Measurements from ENCODE around the gene PC.

The PC gene

DNA sequence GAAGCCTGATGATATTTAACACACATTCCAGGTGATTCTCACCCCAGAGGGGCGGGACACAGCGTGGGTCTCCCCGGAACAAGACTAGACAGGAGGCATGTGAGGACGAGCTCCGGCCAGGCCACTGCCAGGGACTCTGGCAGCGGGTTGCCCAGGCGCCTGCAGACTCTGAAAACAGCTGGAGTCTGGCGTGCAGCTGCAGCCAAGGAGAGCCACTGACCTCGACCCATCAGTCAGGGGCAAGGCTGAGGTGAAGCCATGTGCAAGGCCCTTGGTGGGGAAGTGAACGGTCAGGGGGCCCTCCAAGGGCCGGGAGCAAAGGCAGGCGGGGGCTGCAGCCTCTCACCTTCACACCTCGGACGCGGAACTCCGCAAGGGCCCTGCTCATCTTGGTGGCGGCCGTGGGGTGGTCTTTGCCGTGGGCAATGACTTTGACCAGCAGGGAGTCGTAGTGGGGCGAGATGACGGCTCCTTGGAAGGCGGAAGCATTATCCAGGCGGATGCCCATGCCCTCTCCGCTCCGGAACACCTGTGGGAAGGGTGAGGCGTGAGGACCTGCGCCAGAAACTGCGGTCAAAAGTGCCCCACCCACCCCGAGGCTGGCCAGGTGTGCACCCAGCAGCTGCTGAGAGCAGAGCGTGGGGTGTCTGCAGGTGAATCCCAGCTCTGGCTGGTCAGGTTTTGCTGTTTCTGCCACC is 94.6 kb downstream of the PC start:
- no peak for DNase-seq

DNA sequence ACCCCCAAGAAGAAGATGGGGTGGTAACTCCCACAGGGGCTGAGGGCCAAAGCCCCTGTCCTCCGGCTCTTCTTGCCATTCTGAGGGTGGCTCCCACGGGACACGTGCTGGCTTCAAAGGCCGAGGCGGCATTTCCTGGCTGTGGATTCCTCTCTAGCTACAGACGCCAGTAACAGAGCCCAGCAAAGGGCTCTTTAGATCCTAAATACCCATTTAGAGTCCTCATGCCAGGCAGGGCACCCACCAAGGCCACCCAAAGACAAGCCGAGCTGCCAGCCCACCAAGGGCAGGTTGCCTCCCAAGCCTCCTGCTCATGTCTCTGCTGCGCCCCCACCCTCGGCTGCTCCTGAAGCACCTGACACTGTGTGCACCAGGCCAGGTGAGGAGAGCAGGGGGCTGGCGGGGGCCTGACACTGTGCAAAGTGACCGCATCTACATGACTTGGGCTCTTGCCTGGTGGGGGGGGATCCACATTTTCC is 95.6 kb downstream of the PC start:
- DNase-seq = no peak

DNA sequence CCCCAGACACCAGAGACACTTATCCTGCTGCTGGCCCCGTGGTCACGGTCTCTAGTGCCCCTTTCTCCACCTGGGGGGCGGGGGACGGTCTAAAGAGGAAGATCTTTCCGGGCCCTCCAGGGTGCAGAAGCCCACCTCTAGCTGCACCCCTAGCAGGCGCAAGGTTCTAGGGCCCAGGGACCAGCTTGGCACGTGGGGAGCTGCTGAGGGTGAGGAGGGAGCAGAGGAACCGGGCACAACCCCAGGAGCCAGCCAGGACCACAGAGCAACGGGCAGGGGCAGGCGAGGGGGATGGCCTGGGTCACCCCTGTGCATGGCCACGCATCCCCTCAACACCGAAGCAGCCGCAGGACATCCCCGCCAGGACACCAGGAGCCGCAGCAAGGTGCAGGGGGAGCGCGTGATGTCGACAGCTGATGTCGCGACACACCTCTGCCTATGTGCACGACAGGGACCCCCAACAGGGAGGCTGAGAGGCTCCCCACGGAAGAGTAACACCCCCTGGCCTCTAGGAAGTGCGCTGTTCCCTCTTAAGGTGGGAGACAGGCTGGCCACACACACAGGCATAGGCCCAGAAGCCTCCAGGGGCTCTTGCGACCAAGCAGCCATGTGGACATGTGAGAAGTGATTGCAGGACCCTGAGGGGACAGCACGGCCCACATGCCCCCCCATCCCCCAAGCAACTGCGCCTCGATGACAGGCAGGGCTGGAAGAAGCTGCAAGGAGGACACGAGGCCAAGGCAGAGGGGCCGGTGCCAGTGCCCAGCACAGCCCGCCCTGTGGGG is 96.2 kb downstream of the PC start:
- DNase-seq = no peak

DNA sequence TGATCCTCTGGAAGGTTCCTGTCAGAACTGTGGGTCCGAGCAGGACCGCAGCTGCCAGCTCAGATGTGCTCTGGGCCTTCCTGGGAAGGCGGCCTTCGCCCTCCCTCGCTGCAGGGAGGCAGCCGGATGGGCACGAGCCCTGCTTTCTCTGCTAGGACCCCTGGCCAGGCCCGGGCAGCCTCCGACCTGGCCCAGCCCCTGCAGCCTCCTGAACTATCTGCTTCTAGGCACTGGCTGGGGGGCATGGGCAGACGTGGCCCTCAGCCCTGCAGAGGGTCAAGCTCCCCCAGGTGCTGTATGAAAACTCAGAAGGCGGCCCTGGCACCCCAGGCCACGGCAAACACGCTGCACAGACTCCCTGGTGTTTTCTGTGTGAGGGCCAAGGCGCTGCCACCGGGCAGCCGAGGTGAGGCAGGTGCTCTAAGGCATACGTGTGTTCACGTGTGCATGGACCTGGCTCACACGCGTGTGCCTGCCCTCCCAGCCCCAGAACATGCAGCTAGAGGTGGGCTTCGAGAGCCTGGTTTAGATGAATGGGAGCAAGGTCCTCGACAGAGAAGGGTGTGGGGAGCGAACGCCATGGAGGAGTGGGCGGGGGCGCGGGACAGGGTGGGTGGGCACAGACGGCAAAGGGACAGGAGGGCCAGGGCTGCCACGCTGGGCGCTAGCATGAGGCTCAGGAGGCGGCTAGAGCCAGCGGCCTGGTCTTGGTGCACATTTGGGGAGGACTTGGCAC is 97.0 kb downstream of the PC start:
- DNase-seq = no peak

DNA sequence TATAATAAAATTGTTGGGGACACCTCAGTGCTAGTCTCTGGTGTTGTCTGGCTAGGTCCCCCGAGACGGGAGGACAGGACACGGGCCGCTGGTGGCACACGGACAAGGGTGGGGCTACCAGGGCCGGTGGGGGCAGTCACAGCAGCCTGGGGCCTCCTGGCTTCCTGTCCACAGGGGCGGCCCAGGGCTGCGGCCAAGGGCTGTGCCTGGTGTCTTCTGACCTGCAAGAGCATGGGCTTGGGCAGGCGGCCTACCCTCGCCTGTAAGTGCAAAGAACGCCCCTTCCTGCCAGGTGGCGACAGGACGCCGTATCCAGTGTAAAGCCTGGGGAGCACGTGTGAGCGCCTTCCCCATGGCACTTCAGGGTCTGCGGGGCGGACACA is 97.7 kb downstream of the PC start:
- DNase-seq = no peak

DNA sequence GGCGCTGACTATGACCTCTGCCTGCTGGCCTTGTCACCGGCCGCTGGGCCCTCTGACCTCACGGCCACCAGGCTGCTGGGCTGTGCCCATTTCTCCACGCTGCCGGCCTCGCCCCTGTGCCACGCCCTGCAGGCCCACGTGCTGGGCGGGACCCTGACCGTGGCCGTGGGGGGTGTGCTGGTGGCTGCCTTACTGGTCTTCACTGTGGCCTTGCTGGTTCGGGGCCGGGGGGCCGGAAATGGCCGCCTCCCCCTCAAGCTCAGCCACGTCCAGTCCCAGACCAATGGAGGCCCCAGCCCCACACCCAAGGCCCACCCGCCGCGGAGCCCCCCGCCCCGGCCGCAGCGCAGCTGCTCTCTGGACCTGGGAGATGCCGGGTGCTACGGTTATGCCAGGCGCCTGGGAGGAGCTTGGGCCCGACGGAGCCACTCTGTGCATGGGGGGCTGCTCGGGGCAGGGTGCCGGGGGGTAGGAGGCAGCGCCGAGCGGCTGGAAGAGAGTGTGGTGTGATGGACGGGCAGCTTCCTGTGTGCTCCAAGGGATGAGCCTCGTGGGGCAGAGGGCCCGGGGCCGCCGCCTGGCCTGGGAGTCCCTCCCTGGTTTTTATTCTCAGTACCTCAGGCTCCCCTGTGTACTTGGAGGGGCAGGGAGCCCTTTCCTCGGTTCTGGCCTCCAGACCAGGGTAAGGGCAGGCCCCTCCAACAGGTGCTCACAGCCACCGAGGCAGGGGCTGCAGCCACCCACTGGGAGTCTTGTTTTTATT is 98.3 kb downstream of the PC start:
- DNase-seq = no peak

DNA sequence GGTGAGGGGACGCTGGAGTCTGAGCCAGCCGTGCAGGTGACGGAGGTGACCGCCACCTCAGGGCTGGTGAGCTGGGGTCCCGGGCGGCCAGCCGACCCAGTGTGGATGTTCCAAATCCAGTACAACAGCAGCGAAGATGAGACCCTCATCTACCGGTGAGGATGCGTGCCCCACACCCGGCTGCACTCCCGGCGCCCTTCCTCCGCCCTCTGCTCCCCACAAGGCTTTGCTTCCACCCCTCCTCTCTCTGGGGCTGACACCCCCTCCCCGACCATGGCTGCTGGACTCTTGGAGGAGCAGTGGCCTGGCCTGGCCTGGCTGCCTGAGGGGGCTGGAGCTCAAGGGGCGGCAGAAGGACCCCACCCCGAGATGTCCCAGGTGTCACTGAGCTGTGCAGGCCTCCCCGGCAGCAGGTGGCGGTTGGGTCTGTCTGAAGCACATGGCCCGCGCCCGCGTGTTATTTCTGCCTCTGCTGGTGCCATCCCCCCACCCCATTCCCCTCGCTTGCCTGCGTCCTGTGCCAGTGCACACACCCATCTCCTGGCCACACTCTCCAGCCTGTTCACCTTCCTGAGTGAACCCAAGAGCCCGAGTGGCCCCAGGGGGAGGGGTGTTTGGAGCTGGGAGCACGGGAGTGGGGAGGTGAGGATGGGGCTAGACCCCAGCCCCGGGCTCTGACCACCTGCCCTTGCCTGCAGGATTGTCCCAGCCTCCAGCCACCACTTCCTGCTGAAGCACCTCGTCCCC is 99.1 kb downstream of the PC start:
- no peak for DNase-seq

DNA sequence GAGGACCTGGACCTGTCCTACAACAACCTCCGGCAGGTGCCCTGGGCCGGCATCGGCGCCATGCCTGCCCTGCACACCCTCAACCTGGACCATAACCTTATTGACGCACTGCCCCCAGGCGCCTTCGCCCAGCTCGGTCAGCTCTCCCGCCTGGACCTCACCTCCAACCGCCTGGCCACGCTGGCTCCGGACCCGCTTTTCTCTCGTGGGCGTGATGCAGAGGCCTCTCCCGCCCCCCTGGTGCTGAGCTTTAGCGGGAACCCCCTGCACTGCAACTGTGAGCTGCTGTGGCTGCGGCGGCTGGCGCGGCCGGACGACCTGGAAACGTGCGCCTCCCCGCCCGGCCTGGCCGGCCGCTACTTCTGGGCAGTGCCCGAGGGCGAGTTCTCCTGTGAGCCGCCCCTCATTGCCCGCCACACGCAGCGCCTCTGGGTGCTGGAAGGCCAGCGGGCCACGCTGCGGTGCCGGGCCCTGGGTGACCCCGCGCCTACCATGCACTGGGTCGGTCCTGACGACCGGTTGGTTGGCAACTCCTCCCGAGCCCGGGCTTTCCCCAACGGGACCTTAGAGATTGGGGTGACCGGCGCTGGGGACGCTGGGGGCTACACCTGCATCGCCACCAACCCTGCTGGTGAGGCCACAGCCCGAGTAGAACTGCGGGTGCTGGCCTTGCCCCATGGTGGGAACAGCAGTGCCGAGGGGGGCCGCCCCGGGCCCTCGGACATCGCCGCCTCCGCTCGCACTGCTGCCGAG is 99.8 kb downstream of the PC start:
- DNase-seq = no peak

DNA sequence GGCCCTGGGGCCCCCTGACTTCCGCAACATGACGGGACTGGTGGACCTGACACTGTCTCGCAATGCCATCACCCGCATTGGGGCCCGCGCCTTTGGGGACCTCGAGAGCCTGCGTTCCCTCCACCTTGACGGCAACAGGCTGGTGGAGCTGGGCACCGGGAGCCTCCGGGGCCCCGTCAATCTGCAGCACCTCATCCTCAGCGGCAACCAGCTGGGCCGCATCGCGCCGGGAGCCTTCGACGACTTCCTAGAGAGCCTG is 100.3 kb downstream of the PC start:
- no peak for DNase-seq

DNA sequence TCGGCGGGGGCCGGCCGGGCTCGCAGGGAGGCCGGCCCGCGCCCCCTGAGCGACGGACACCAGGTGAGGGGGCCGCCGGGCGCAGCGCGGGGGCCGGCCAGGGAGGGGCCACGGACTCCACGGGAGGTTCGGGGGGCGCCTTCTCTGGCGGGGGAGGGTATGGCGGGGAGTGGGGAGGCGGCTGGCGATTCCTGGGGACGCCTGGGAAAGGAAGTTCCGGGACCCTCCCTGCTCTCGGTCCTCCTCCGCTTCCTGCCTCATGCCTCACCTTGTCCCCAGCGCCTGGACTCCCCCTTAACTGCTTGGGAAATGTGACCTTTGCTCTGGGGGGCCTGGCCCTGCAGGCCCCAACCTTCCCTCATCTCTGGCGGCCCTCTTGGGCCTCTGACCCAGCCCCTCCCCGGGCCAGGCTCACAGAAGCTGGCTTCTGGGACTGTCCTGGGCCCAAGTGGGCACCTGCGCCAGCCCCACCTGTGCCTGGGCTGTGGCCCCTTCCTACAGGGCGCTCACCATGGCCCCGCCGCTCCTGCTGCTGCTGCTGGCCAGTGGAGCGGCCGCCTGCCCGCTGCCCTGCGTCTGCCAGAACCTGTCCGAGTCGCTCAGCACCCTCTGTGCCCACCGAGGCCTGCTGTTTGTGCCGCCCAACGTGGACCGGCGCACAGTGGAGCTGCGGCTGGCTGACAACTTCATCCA is 100.8 kb downstream of the PC start:
- no peak for DNase-seq

DNA sequence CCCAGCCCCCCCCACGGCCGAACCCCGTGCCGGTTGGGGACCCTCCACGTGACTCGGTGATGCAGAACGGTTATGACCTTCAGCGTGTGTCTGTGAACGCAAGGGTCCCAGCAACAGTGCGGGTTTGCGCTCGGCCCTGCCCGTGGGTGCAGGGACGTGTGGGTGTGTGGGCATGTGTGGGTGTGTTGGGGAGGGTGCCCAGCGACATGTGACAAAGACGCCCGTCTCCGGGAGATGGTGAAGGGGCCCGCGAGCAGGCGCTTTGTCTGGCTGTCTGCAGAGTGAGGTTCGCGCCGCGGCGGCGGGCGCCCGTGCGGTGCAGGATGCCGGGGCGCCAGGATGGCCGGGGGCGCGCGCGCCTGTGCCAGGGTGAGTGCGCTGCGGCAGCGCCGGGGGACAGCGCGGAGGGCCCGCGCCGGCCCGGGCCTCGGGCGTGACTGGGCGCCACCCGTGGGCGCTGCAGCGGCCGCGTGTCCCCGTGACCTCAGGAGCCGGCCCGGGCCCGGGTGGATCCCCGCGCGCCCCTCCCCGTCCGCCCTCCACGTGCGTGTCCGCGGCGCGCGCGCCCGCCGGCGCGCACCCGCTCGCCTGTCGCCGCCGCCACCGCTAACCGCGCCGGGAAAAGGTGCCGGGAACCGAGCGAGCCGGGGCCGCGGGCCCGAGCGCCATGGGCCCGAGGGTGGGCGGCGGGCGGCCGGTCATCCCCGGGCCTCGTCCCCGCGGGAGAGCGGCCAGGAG is 101.5 kb downstream of the PC start, which contains the start of gene LRFN4:
TSS of gene LRFN4 (plus strand) at position 569 of the 738 bp plus-strand sequence. CDS start 681 bp downstream, outside the sequence.
- DNase-seq = no peak

DNA sequence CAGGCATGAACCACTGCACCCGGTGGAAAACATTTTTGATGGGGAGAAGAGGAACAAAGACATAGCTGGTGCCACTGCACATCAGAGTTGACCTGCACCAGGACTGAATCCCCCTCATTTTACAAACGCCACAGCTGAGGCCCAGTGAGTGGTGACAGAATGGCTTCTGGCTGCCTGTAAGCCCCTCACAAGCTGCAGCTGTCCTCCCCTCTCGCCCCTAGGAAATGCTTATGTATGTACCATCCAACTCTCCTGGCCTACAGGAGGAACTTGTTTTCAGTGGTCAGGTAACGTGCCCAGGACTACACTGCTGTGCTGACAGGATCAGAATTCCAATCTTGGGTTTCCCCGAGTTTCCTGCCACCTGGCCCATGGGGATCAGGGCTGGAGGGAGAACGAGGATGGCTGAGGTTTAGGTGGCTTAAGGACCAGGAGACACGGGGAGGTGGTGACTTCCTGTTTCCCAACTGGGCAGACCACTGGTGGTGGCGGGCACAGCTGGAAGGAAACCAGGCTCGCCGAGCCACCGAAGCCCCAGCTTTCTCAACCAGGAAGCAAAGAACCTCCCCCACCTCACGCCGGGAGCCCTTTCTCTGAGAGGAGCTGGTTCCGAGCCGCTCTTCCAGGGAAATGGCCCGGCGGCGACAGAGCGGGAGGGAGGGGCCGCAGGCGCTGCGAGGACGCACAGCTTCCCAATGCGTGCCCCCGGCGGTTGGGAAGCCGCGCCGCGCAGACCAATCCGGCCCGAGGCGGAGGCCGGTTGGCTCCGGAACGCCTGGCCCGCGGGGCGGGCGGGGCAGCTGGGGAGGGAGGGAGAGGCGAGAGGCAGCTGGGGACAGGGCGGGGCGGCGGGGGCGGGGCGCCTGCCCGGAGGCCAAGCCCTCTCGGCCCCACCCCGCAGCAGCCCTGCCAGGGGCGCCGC is 102.3 kb downstream of the PC start:
- peak; percentile 80 for DNase-seq

DNA sequence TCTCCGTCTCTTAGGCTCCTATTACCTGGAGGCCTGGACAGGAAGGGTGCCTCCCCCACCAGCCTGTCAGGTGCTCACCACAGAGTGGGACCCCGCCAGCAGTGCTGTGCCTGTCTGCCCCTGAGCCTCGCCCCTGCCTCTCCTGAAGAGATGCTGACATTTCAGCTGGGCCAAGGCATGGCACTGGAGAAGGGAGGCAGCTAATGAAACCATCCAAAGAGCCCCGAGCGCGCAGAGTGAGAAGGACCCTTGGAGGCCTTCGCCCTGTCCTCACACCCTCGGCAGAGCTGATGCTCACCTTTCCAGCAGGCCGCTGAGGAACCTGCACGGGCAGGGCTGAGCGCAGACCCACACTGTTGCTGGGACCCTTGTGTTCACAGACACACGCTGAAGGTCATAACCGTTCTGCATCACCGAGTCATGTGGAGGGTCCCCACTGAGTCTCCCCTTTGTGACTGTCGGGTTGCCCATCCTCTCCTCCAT is 103.4 kb downstream of the PC start:
- no peak for DNase-seq

DNA sequence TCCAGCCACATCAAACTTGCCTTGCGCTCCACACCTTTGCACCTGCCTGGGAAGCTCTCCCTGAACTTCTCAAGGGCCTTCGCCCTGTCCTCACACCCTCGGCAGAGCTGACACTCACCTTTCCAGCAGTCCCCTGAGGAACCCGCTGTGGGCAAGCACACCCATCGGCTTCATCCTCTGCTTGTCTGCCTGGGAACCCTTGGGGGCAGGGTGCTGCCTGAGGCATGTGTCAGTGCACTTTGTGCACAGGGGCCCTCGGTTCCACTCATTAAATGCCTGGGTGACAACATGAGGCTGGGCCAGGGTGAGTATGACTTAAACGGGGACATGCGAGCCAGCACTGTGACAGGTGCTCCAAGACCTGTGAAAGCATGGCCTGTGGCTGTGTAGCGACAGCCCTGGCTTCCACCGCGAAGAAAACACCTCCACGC is 103.9 kb downstream of the PC start:
- no peak for DNase-seq

DNA sequence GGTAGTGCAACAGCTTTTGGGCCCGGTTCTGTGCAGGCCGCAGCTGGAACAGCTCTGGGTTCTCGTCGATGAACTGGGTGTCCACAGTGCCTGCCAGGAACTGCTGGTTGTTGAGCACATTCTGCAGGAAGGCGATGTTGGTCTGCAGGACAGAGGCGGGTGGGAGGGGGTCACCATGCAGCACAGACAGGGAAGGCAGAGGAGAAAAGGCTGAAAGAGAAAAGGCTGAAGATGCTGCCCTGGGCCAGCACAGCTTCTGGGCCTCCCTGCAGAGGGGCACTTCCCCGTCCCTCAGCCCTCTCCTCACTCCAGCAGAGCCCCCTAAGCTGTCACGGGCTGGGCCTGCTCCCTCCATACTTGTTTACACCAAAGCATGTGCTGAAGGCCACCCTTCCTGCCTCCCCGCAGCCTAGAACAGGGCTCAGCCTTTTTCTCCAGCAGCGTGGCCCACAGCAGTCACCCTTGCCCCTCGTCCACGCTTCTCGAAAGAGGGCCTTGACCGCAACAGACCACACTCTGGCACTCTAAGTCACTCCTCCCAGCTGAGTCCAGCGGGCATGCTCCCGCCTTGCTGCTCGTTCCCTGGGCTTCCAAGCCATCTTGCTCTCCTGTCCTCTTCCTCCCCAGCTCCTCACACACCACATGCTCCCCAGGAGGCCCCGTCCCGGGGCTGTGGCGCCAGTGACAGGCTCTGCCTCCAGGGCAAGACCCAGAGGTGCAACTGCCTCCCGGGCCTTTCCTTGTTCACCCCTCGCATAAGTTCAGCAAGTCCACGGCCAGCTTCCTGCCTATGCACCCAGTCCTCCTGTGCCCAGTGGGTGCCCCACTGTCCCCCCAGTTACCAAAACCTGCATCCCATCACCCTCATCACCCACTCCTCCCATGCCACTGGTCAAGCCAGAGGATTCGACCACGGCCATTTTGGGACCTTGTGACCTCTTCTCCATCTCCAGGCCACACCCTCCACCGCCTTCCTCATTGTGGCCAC is 104.6 kb downstream of the PC start:
- DNase-seq = no peak

DNA sequence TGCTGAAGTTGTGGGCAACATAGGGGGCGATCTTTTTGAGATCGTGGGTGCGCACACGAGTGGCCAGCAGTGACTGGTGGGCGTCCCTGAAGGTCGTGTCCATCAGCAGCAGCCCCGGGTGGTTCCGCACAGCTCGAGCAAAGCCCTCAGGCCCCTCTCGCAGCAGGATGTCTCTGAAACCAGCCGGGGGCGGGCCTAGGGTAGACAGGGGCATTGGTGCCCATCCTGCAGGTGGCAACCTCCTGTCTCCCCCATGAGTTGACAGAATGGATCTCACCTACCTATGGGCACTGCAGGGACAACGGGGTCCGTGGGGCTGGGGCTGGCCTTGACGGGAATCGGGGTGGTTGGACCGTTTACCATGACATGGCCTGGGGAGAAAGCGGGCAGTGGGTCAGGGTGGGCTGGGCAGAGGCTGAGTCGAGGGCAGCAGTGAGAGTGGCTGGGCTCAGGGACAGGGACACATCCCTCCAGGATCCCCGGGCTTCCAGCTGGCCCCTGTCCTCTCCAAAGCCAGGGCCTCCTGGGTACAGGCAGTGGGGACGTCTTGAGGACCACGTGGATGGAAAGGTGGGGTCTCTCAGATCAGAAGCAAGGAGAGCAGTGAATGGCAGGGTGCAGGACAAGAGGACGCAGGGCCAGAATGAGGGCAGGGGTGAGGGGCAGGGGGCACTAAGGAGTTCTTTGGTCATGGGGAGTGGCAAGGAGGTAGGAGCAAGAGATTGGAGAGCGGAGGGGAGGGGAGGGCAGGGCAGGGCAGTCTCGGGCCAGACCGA is 105.5 kb downstream of the PC start:
- DNase-seq = no peak

Measured in CD4-positive, alpha-beta T cell treated with Interleukin-17A for 1 hour (primary cell).